H54 (cell line): ENCODE results near the gene DGKI.

ENCODE experiments used
- DNase-seq: peaks from one replicate; pipeline ENCODE4 v3.0.0; 2011; ENCODE audit warnings: low spot score, mixed read lengths; ENCODE audit not compliant: insufficient read length
- FAIRE-seq: peaks from 3 replicates; lab custom pipeline; 2011; peaks lifted over from hg19 to GRCh38; lab: Jason Lieb, UNC
- POLR2A ChIP-seq: IDR thresholded peaks from 2 replicates; pipeline ENCODE4 v1.6.1; 2011; ENCODE audit warnings: low read depth, mild to moderate bottlenecking, low read length

The DGKI gene

GRCh38 chr7:137862358-137862757, 15.6 kb upstream of the DGKI start:
- DNase-seq (no peak), FAIRE-seq (no peak)
- no peak for TF ChIP-seq POLR2A

GRCh38 chr7:137860542-137860941, 13.8 kb upstream of the DGKI start:
- FAIRE-seq (no peak), DNase-seq (no peak)
- no peak for TF ChIP-seq POLR2A

- no peak for DNase-seq
- FAIRE-seq: no peak
Measured at GRCh38 chr7:137853053-137853452, 6.3 kb upstream of the DGKI start.

GRCh38 chr7:137852108-137852507, 5.3 kb upstream of the DGKI start:
- TF ChIP-seq POLR2A: no peak
- DNase-seq (no peak), FAIRE-seq (no peak)

More at GRCh38 chr7:137853053-137853452, 6.3 kb upstream of the DGKI start:
- TF ChIP-seq POLR2A: no peak

GRCh38 chr7:137850972-137851945, 4.5 kb upstream of the DGKI start:
- DNase-seq (no peak), FAIRE-seq (no peak)
- TF ChIP-seq POLR2A: no peak

- TF ChIP-seq POLR2A: no peak
- no peak for FAIRE-seq
- no peak for DNase-seq
Measured at GRCh38 chr7:137850571-137850970, 3.8 kb upstream of the DGKI start.

GRCh38 chr7:137848095-137848494, 1.3 kb upstream of the DGKI start:
- DNase-seq (no peak), FAIRE-seq (no peak)
- TF ChIP-seq POLR2A: no peak

GRCh38 chr7:137847568-137848050, 835 bp upstream of the DGKI start:
- DNase-seq (no peak), FAIRE-seq (no peak)
- no peak for TF ChIP-seq POLR2A

- TF ChIP-seq POLR2A: no peak
- FAIRE-seq (no peak), DNase-seq (no peak)
Measured at GRCh38 chr7:137846549-137846826, 286 bp downstream of the DGKI start.

- TF ChIP-seq POLR2A: no peak
- DNase-seq: no peak
- FAIRE-seq: no peak
Measured at GRCh38 chr7:137844677-137845425, 1.9 kb downstream of the DGKI start.

- DNase-seq (no peak), FAIRE-seq (no peak)
- TF ChIP-seq POLR2A: no peak
Measured at GRCh38 chr7:137839903-137840779, 6.6 kb downstream of the DGKI start.

- TF ChIP-seq POLR2A: no peak
- no peak for FAIRE-seq
- no peak for DNase-seq
Measured at GRCh38 chr7:137838706-137839315, 8.0 kb downstream of the DGKI start.

- FAIRE-seq: no peak
- DNase-seq: no peak
- no peak for TF ChIP-seq POLR2A
Measured at GRCh38 chr7:137836541-137836940, 10.2 kb downstream of the DGKI start.
